ENCODE results near the gene SIPA1L3. TPM values are rescaled to one million over a fixed set of nuclear protein-coding genes. Genes with fewer than 3 reads are reported as not detected.

The SIPA1L3 gene
- polyA plus RNA-seq, 2 of the 4 experiments (the other 2 are of a cell fraction) = 28.9 to 50.6 TPM

GRCh38 chr19:38135150-38135998 is 228.4 kb downstream of the SIPA1L3 start:
- DNase-seq (ENCODE audit: low read depth in 1 of 2, low spot score in 1 of 2) (no peak), ATAC-seq (peak; percentile 17 to 29; a peak in 5 of 6 replicates), FAIRE-seq (peak; percentile 63)
- Histone ChIP-seq H3K9me3 (no peaks in the 10 kb centered on the region), H3K4me1 (0 out of 3 replicates have a peak, but pooled peaks cover 6% of the 10 kb centered on the region), H3K27ac (no peak overlapping the region), H3K4me2 (no peak overlapping the region), H3K4me3 (no peak overlapping the region)
- ChIA-PET CTCF (interaction anchor here (0.6 to 11.3 kb wide), 37 partner anchors 8 to 240 kb away, joined by 3 to 133 read pairs (median 5); no protein-coding TSS in a partner anchor), POLR2A (no interaction called here)
- TF ChIP-seq, protein P1, sequence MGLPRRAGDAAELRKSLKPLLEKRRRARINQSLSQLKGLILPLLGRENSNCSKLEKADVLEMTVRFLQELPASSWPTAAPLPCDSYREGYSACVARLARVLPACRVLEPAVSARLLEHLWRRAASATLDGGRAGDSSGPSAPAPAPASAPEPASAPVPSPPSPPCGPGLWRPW (IDR thresholded peaks at IDR 0.05) = no peak
- TF ChIP-seq EP300 (IDR thresholded peaks at IDR 0.05) (no peak), PBX3 (IDR thresholded peaks at IDR 0.05) (no peak), BHLHE40 (IDR thresholded peaks at IDR 0.05; ENCODE audit: low read depth, low read length) (no peak), POLR2A (IDR thresholded peaks at IDR 0.05; ENCODE audit: low read length) (no peak), MYC (IDR thresholded peaks at IDR 0.05; ENCODE audit: borderline replicate concordance, low read length) (no peak), FOXS1 (CRISPR knock-in tag; IDR thresholded peaks at IDR 0.05) (no peak), ZNF302 (CRISPR knock-in tag; IDR thresholded peaks at IDR 0.05) (no peak), SREBF2 (IDR thresholded peaks at IDR 0.05) (no peak)
- TF ChIP-seq, protein P2, sequence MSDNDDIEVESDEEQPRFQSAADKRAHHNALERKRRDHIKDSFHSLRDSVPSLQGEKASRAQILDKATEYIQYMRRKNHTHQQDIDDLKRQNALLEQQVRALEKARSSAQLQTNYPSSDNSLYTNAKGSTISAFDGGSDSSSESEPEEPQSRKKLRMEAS (IDR thresholded peaks at IDR 0.05) = no peak
- WGBS (ENCODE audit: missing lambda C conversion rate) = 87% methylated on average over 20 of the region's 21 CpGs

DNA sequence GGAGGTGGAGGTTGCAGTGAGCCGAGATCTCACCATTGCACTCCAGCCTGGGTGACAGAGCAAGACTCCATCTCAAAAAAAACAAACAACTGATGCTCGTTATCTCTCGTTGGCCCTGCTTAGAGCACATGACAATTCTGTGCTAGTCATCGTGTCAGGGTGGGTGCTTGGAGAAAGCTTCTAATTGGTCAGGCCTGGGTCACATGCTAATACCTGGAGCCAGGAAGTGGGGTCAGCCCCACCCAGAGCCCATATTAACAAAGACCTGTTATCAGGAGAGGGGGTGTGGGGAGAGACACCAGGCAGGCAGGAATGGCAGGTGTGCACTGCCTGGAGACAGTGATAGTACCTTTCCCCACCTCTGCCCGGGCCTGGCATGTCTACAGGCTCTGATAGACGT is 232.1 kb downstream of the SIPA1L3 start:
- WGBS (ENCODE audit: missing lambda C conversion rate) = 77% methylated on average over 6 of the region's 6 CpGs
- POLR2A ChIA-PET = interaction anchor here (1.2 kb wide), 1 partner anchor 15 kb away, joined by 4 read pairs; no protein-coding TSS in a partner anchor
- Histone ChIP-seq H3K27ac (no peak overlapping the region), H3K4me1 (0 out of 3 replicates have a peak, but pooled peaks cover 6% of the 10 kb centered on the region), H3K4me2 (no peak overlapping the region), H3K4me3 (no peak overlapping the region), H3K9me3 (no peaks in the 10 kb centered on the region)
- CTCF ChIA-PET = interaction anchor here (0.9 to 11.3 kb wide), 4 partner anchors 94 to 238 kb away, joined by 3 to 133 read pairs (median 5); partner anchors contain the start of gene CATSPERG
- FAIRE-seq (no peak), ATAC-seq (no peak), DNase-seq (ENCODE audit: low read depth in 1 of 2, low spot score in 1 of 2) (no peak)
- no peak for TF ChIP-seq ZC3H11A (IDR thresholded peaks at IDR 0.05)
- no peak for TF ChIP-seq CHD2 (IDR thresholded peaks at IDR 0.05; ENCODE audit: low read length, partially characterized antibody)
- no peak for TF ChIP-seq HOXB5 (CRISPR knock-in tag; IDR thresholded peaks at IDR 0.05)
- TF ChIP-seq EHMT2 (IDR thresholded peaks at IDR 0.05; ENCODE audit: low read depth) = no peak
- TF ChIP-seq, protein P1 (IDR thresholded peaks at IDR 0.05) = no peak
- no peak for TF ChIP-seq JUNB (IDR thresholded peaks at IDR 0.05)
- TF ChIP-seq, protein P3, sequence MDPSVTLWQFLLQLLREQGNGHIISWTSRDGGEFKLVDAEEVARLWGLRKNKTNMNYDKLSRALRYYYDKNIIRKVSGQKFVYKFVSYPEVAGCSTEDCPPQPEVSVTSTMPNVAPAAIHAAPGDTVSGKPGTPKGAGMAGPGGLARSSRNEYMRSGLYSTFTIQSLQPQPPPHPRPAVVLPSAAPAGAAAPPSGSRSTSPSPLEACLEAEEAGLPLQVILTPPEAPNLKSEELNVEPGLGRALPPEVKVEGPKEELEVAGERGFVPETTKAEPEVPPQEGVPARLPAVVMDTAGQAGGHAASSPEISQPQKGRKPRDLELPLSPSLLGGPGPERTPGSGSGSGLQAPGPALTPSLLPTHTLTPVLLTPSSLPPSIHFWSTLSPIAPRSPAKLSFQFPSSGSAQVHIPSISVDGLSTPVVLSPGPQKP (IDR thresholded peaks at IDR 0.05; ENCODE audit: low read depth, low read length) = no peak
- no peak for TF ChIP-seq CEBPB (IDR thresholded peaks at IDR 0.05)
- no peak for TF ChIP-seq CBX2 (IDR thresholded peaks at IDR 0.05; ENCODE audit: borderline replicate concordance, low read depth)
- no peak for TF ChIP-seq RAD21 (conservative IDR thresholded peaks at IDR 0.05 in 1 of 2, IDR thresholded peaks at IDR 0.05 in 1 of 2)
- no peak for TF ChIP-seq EP300 (IDR thresholded peaks at IDR 0.05)
- TF ChIP-seq TFCP2L1 (CRISPR knock-in tag; IDR thresholded peaks at IDR 0.05) = no peak
- TF ChIP-seq REST (IDR thresholded peaks at IDR 0.05) = no peak
- no peak for TF ChIP-seq NR3C1 (IDR thresholded peaks at IDR 0.05)
